Stomach (tissue), 4 donors: ENCODE measurements around the gene MMP20.

Experiments
- POLR2AphosphoS5 ChIP-seq, 3 donors: sonication (generic); formaldehyde crosslinking; IDR thresholded peaks; one replicate each; pipeline ENCODE4 v1.6.1; 2016; ENCODE audit warnings: antibody characterized with exemption in 3 of 3
- TF ChIP-seq, protein P1 (sequence below), 7 experiments: fragments of 450-650 bp in 4 of 7; fragments of 200-600 bp in 3 of 7; sonication (generic) in 3 of 7; IDR thresholded peaks; one replicate each; pipeline ENCODE4 v1.5.1; 2016 to 2019; ENCODE audit warnings: antibody characterized with exemption in 7 of 7, control low read depth in 2 of 7, mild to moderate bottlenecking in 1 of 7

DNA sequence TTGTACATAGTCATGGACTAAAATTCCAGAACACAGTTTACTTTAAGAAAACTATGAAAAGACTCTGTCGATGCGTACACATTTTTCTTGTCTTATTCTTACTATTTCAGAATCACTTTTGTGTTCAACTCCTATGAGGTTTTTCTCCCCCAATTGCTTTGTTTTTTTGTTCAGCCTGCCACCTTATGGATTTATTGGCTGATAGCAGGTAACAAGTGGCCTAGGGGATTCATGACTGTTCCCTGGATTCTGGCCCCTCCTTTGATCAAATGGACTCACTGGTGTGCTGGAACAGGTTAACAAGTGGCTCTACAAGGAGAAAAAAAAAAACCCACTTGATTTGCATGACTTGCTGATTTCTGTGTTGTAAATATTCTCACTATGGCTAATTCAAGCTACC, 10.6 kb downstream of the MMP20 start:
- TF ChIP-seq, protein P1, sequence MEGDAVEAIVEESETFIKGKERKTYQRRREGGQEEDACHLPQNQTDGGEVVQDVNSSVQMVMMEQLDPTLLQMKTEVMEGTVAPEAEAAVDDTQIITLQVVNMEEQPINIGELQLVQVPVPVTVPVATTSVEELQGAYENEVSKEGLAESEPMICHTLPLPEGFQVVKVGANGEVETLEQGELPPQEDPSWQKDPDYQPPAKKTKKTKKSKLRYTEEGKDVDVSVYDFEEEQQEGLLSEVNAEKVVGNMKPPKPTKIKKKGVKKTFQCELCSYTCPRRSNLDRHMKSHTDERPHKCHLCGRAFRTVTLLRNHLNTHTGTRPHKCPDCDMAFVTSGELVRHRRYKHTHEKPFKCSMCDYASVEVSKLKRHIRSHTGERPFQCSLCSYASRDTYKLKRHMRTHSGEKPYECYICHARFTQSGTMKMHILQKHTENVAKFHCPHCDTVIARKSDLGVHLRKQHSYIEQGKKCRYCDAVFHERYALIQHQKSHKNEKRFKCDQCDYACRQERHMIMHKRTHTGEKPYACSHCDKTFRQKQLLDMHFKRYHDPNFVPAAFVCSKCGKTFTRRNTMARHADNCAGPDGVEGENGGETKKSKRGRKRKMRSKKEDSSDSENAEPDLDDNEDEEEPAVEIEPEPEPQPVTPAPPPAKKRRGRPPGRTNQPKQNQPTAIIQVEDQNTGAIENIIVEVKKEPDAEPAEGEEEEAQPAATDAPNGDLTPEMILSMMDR (IDR thresholded peaks at IDR 0.05) = no peak
- TF ChIP-seq POLR2AphosphoS5 (IDR thresholded peaks at IDR 0.05) = no peak
